22Rv1 (cell line): ENCODE results near the gene KIAA0825.

Experiments used
- ZFX ChIP-seq: fragments of 450-650 bp; IDR thresholded peaks from 2 replicates; pipeline ENCODE4 v1.6.1; 2017; ENCODE audit warnings: antibody characterized with exemption, borderline replicate concordance
- TF ChIP-seq, protein P1 (sequence below): fragments of 450-650 bp; IDR thresholded peaks from 2 replicates; pipeline ENCODE4 v1.5.1; 2017; ENCODE audit warnings: mild to moderate bottlenecking

DNA sequence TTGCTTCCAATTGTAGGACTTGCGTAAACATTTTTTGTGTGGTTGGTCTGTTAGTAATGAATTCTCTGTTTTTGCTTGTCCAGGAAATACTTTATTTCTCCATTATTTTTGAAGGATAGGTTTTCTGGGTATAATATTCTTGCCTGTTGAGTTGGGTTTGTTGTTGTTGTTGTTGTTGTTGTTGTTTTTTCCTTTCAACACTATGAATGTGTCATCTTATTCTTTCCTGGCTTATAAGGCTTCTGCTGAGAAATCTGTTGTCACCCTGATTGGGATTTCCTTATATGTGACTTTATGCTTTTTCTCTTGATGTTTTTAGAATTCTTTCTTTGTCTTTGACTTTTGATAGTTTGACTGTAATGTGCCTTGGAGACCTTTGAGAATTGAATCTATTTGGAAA is 39.9 kb upstream of the KIAA0825 start:
- TF ChIP-seq, protein P1, sequence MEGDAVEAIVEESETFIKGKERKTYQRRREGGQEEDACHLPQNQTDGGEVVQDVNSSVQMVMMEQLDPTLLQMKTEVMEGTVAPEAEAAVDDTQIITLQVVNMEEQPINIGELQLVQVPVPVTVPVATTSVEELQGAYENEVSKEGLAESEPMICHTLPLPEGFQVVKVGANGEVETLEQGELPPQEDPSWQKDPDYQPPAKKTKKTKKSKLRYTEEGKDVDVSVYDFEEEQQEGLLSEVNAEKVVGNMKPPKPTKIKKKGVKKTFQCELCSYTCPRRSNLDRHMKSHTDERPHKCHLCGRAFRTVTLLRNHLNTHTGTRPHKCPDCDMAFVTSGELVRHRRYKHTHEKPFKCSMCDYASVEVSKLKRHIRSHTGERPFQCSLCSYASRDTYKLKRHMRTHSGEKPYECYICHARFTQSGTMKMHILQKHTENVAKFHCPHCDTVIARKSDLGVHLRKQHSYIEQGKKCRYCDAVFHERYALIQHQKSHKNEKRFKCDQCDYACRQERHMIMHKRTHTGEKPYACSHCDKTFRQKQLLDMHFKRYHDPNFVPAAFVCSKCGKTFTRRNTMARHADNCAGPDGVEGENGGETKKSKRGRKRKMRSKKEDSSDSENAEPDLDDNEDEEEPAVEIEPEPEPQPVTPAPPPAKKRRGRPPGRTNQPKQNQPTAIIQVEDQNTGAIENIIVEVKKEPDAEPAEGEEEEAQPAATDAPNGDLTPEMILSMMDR, result no peak
- TF ChIP-seq ZFX, result no peak
